ENCODE measurements around the gene PCF11. TPM values are rescaled to one million over a fixed set of nuclear protein-coding genes. Genes with fewer than 3 reads are reported as not detected.

The PCF11 gene
- total and polyA plus RNA-seq, 2 of the 13 experiments (the other 11 are each of a cell fraction or from before 2014, with no cell fraction given) = 40.3 to 47.7 TPM

GRCh38 chr11:83156996-83157593 lies at the start of gene PCF11 (continued):
- TF ChIP-seq PATZ1 (CRISPR knock-in tag; IDR thresholded peaks at IDR 0.05) (no peak; the same call in 1 of the 2 replicates), PRDM10 (CRISPR knock-in tag; IDR thresholded peaks at IDR 0.05; ENCODE audit: low read depth) (0 out of 2 replicates have a peak, but pooled peaks have one; percentile 28), ZNF558 (CRISPR knock-in tag; IDR thresholded peaks at IDR 0.05; ENCODE audit: borderline replicate concordance) (0 out of 2 replicates have a peak, but pooled peaks have one; percentile 49), ZNF33B (CRISPR knock-in tag; IDR thresholded peaks at IDR 0.05) (peak; percentile 72), MTA1 (CRISPR knock-in tag; IDR thresholded peaks at IDR 0.05; ENCODE audit: borderline replicate concordance) (no peak), RXRB (CRISPR knock-in tag; IDR thresholded peaks at IDR 0.05; ENCODE audit: borderline replicate concordance) (peak; percentile 59; the same call in 1 of the 2 replicates), ZMAT5 (CRISPR knock-in tag; IDR thresholded peaks at IDR 0.05; ENCODE audit: borderline replicate concordance, low read depth) (no peak), ZNF543 (CRISPR knock-in tag; IDR thresholded peaks at IDR 0.05) (no peak), ZNF746 (CRISPR knock-in tag; IDR thresholded peaks at IDR 0.05) (no peak), ZFX (CRISPR knock-in tag; IDR thresholded peaks at IDR 0.05; ENCODE audit: low read depth) (peak; percentile 50; the same call in 1 of the 2 replicates), ZIK1 (CRISPR knock-in tag; IDR thresholded peaks at IDR 0.05; ENCODE audit: borderline replicate concordance, low read depth) (no peak), ZSCAN25 (CRISPR knock-in tag; IDR thresholded peaks at IDR 0.05) (no peak; the same call in 1 of the 2 replicates), TBX2 (CRISPR knock-in tag; IDR thresholded peaks at IDR 0.05; ENCODE audit: borderline replicate concordance) (peak; percentile 52; the same call in 1 of the 2 replicates), HIC2 (CRISPR knock-in tag; IDR thresholded peaks at IDR 0.05; ENCODE audit: low read depth) (no peak), BCL3 (CRISPR knock-in tag; IDR thresholded peaks at IDR 0.05) (no peak; the same call in 1 of the 2 replicates), ZNF550 (CRISPR knock-in tag; IDR thresholded peaks at IDR 0.05; ENCODE audit: borderline replicate concordance) (no peak), TFDP1 (CRISPR knock-in tag; IDR thresholded peaks at IDR 0.05; ENCODE audit: borderline replicate concordance) (no peak), HHEX (CRISPR knock-in tag; IDR thresholded peaks at IDR 0.05) (no peak)
